VCaP (cell line): Measurements from ENCODE around the gene MUC22.

Experiments
- H3K27ac ChIP-seq: fragments of 450-650 bp; 2 replicates; pipeline ENCODE4 v1.5.1; 2017
- CTCF ChIP-seq: fragments of 450-650 bp; conservative IDR thresholded peaks from 2 replicates; pipeline ENCODE4 v1.5.1; 2017; ENCODE audit warnings: mild to moderate bottlenecking, moderate library complexity

MUC22 gene

GRCh38 chr6:31035862-31036497 lies 25.7 kb downstream of the MUC22 start:
- TF ChIP-seq CTCF: no peak
- H3K27ac ChIP-seq: no peak overlapping the region

- TF ChIP-seq CTCF: no peak
- no peak overlapping the region for H3K27ac ChIP-seq
These were observed 26.9 kb downstream of the MUC22 start for GRCh38 chr6:31037169-31037568.

GRCh38 chr6:31037682-31038081 lies 27.4 kb downstream of the MUC22 start:
- H3K27ac ChIP-seq: no peak overlapping the region
- no peak for TF ChIP-seq CTCF

- TF ChIP-seq CTCF: no peak
- H3K27ac ChIP-seq: no peak overlapping the region
These were observed 28.3 kb downstream of the MUC22 start for GRCh38 chr6:31038559-31038958.

- no peak overlapping the region for H3K27ac ChIP-seq
- no peak for TF ChIP-seq CTCF
These were observed 30.5 kb downstream of the MUC22 start for GRCh38 chr6:31040801-31041200.

- no peak for TF ChIP-seq CTCF
- no peak overlapping the region for H3K27ac ChIP-seq
These were observed 31.2 kb downstream of the MUC22 start for GRCh38 chr6:31041372-31041974.

GRCh38 chr6:31042806-31043205 lies 32.5 kb downstream of the MUC22 start:
- peak; percentile 29; the same call in 1 of the 2 replicates for TF ChIP-seq CTCF
- H3K27ac ChIP-seq: no peak overlapping the region
